ENCODE data around the gene CNTNAP4. TPM values are rescaled to one million over a fixed set of nuclear protein-coding genes. Genes with fewer than 3 reads are reported as not detected.
A peak's percentile ranks its signal among the peaks of the same experiment; 100 is the strongest.

Gene CNTNAP4
- polyA plus RNA-seq, 10 donors: 9.4 to 22.5 (median 13.8) TPM

GRCh38 chr16:76387994-76388393 is 110.8 kb downstream of the CNTNAP4 start:
- no peak for DNase-seq

- peak in 1 of 3 donors; percentile 36 for DNase-seq
Observed at GRCh38 chr16:76389126-76389525, 111.9 kb downstream of the CNTNAP4 start.

GRCh38 chr16:76390476-76390875 is 113.3 kb downstream of the CNTNAP4 start:
- no peak for DNase-seq

DNA sequence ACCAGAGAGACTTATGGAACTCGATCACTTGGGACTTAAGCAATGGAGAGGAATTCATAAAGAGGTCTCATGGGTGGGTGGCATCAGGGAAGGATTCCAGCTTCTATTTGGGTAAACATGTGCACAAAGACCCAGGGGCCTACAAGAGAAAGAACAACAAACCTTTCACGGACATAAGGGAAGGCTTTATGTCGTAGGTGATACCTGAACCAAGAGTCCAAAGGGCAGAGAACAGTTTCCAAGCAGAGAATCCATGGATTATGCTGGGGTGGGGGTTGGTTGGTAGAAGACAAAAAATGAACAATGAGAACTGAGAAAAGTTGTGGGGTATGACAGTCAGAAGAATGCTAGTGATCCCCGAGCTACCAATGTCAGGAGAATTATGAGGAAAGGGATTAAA is 119.8 kb downstream of the CNTNAP4 start:
- DNase-seq: no peak

GRCh38 chr16:76409706-76410105 is 132.5 kb downstream of the CNTNAP4 start:
- no peak for DNase-seq

DNA sequence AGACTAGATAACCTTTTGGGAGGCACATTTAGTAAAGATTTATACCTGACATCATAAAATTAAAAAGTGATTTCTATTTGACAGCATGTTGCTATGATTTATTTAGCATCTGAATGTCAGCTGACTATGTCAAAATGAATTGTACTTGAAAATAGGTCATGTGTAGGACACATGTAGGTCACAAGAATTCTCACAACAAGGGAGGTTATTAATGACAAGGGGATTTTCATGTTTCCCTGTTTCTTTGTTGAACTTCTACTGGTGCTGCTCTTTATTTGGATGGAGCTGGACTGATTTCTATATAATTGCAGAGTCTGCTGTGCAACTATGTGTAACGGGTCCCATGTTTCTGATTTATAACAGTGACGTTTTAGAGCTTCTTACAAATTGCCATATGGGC is 144.4 kb downstream of the CNTNAP4 start:
- DNase-seq: no peak

- no peak for DNase-seq
Observed at GRCh38 chr16:76428858-76429257, 151.7 kb downstream of the CNTNAP4 start.

DNA sequence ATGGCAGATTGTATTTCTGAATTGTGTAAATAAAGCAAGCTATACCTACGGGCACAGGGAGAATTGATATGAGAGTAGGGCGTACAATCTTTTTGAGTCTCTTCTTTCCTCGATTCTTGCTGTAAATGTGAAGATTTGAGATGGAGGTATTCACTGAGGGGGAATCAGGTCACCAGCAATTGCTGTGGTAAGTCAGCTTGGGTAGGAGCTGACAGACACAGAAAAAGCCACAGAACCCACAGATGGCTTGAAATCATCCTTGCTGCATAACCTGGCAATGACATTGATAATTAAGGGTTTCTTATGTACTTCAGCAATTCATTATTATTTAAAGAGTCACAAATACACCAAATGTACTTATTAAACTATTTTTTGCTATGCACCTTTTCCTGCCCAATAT is 164.2 kb downstream of the CNTNAP4 start:
- DNase-seq: no peak

DNA sequence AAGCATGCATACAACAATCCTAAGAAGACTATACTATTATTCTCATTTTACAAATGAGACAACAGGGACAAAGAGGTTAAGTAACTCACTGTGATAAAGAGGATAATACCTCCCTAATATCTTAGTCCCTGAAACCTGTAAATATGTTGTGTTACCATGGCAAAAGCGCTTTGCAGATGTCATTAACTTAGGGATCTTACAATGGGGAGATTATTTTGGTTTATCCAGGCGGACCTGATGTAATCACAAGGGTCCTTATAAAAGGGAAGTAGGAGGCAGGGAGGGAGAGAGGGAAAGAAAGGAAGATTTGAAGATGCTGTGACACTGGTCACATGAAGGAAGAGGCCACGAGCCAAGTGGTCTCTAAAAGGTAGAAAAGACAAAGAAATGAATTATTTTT is 164.7 kb downstream of the CNTNAP4 start:
- DNase-seq: peak in 1 of 3 donors; percentile 3

- no peak for DNase-seq
Observed at GRCh38 chr16:76443973-76444372, 166.8 kb downstream of the CNTNAP4 start.

DNA sequence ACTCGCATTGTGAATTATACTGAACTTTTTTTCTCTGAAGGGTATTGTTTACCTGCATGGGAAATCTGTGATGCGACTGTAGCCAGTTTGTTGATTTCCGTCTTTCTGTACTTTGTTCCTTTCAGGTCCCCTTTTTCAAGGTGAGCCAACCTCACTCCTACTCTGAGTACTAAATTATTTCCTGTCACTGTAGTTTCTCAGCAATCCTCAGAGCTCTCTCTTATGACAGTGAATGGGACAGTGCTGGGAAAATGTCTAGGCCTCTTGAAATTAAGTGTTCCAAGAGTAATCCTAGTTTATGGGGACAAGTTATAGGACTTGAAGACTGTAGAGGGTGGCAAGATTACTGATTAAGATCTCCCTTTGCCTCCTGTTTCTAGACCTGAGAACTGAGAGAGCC is 167.6 kb downstream of the CNTNAP4 start:
- no peak for DNase-seq

DNA sequence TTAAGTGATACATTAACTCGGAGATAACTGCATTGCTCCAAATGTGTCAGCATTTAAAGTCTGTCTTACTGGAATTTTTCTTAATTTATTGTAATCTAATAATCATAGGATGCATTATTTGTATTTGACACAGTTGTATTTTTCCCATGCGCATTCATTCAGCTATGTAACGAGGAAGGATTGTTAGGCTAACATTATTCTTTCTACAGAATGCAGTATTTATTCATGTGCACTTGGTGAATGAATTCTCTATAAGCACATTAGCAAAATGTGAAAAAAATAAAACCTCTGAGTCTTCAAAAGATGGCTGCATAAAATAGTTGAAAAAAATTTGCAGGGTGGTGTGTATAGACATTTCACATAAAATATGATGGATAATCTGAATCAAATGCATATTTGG is 168.6 kb downstream of the CNTNAP4 start:
- DNase-seq: no peak

- no peak for DNase-seq
Observed at GRCh38 chr16:76446251-76446650, 169.1 kb downstream of the CNTNAP4 start.

GRCh38 chr16:76450890-76451289 is 173.7 kb downstream of the CNTNAP4 start:
- DNase-seq: no peak

DNA sequence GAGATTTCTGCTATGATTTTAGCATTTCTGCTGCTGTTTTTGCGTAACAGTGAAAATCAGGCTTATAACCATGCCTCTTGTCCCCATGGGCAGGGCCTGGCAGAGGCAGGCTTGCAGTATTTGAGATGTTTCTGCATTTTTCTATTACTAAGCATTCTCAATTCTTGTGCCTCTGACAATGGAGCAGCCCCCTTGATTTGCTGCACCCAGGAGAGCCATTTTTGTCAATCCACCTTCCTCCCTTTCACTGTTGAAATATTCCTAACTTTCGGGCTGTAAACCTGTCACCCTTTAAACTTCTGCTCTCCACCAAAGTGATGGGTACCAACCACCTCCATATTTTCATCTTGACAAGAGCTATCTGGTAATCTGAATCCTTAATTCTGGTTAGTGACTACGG is 178.1 kb downstream of the CNTNAP4 start:
- DNase-seq: no peak

GRCh38 chr16:76456016-76456415 is 178.8 kb downstream of the CNTNAP4 start:
- DNase-seq: no peak

DNA sequence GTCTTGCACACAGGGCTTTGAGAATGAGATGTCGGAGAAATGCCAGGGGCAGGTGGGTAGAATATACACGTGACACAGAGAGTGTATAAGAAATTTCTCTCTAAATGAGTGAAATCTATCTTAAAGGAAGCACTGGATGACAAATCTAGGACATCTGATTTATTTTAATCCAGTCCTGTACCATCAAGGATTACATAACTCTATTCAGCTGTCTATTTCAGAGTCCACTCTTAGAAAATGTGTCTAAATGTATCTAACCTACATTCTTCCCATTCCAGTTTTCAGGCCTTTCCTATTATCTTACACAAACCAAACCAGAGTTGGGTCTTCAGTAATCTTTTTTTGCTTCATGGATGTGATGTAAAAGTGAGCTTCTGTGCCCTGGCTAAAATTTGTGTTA is 181.9 kb downstream of the CNTNAP4 start:
- DNase-seq: no peak

DNA sequence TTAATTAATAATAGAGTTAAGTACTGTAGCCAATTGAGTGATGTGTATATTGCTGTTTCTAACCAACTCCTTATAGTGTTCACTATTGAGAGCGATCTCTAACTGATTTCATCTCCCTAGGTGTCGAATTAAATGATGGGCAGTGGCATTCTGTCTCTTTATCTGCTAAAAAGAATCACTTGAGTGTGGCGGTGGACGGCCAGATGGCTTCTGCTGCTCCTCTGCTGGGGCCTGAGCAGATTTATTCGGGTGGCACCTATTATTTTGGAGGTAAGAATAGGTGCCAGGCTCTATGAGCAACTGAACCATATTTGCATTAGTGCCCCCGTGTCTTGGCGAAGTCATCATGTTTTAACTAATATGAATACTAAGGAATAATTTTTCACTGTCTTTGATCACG is 184.6 kb downstream of the CNTNAP4 start:
- DNase-seq: no peak

- DNase-seq: no peak
Observed at GRCh38 chr16:76464955-76465620, 187.9 kb downstream of the CNTNAP4 start.

GRCh38 chr16:76466871-76467270 is 189.7 kb downstream of the CNTNAP4 start:
- no peak for DNase-seq

DNA sequence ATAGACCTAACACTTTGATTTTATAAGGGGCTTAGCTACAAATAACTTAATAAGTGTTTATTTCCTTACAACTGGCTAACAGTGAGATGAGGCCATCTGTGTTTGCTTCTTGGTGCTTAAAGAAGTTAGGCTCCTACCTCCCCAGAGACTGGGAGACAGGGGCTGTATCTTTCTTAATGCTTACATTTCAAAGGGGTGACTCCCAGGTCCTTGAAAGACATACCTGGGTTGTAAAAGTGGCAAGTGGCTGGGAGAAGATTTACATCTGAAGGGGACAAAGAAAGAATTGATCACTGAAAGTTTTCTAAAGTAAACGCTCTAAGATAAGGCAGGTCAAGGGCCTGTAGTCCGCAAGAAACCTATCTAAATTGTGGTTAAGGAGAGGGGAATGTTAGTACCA is 196.8 kb downstream of the CNTNAP4 start:
- DNase-seq: no peak

DNA sequence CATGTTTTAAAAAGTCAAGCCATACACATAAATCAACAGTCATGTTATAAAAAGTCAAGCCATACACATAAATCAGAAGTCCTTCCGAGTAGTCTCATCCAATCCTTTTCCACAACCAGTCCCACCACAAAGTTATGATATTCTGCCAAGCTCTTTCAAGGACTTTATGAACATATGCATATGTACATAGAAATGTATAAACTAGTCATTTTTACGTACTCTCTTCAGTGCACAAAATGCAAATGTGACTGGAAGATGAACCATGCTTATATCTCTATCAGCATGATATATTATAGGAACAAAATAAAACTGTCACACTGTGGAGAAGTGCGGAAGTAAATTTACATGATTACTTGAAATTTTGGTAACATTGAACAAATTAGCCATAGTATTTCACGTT is 200.9 kb downstream of the CNTNAP4 start:
- no peak for DNase-seq

GRCh38 chr16:76483307-76483909 is 206.2 kb downstream of the CNTNAP4 start:
- DNase-seq: no peak

GRCh38 chr16:76484020-76484419 is 206.8 kb downstream of the CNTNAP4 start:
- no peak for DNase-seq
